GM21515 (cell line): Measurements from ENCODE around the gene PDE2A.

Source experiments
- ATAC-seq: cut with Tn5 transposase; IDR thresholded peaks from one replicate; pipeline ENCODE4 v1.9.1; 2021; ENCODE audit not compliant: unreplicated experiment

The PDE2A gene

GRCh38 chr11:72616655-72617054, 57.6 kb downstream of the PDE2A start:
- ATAC-seq = no peak

- ATAC-seq = no peak
Measured at GRCh38 chr11:72615329-72615728, 58.9 kb downstream of the PDE2A start.

- no peak for ATAC-seq
Measured at GRCh38 chr11:72614381-72614780, 59.8 kb downstream of the PDE2A start.

GRCh38 chr11:72613977-72614376, 60.2 kb downstream of the PDE2A start:
- ATAC-seq = peak; percentile 71

- ATAC-seq = no peak
Measured at GRCh38 chr11:72613450-72613849, 60.8 kb downstream of the PDE2A start.

DNA sequence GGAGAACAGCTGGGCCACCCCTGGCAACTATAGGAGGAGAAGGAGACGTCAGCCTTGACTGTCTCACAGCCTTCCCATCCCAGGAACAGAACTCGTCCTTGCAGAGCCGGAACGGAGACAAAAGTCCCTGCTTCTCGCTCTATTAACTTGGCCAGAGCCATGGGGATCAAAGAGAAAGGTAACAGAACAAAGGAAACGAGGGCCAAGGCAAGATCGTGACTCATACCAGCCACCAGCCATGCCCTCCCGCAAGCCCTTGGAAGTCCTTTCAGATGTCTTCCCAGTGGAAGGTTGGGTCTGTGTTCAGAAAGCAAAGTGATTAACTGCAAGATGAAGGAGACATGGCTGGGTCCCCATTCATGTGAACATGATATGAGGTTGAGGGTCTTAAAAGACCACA, 64.7 kb downstream of the PDE2A start:
- no peak for ATAC-seq

- ATAC-seq = no peak
Measured at GRCh38 chr11:72609045-72609444, 65.2 kb downstream of the PDE2A start.

- ATAC-seq = no peak
Measured at GRCh38 chr11:72607496-72607895, 66.7 kb downstream of the PDE2A start.

GRCh38 chr11:72606748-72607468, 67.3 kb downstream of the PDE2A start:
- ATAC-seq = no peak

DNA sequence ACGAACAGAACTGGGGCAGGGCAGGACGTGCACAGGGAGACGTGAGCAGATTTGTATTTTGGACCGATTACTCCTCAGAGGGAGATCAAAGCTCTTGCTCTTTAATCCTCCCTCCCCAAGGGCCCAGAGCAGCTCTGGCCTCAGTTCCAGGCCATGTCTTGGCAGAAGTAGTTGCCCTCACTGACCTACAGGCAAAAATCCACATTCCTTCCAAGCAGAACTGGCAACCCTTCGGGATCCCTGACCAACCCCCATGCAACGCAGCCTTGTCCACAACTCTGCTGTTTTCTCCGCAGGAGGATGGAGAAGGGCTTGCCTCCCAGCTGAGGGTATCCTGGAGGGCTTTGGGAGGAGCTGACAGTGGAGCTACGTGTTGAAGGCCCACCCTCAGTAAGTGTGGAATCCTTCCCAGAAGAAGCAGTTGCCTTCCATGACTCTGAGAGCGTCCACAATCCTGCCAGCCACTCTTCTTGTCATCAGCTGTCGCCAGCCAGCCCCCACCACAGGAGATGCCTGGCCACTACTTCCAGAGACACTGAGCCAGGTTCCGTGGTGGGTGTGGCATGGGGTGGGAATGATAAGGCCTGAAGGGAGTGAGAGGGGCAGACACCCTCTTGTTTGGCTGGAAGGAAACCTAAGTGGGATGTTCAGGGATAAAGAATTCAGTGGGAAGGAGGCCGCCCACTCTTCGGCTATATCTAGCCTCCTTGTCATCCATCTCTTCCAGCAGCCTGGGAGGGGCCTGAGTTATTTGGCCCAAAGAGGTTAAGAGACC, 68.1 kb downstream of the PDE2A start:
- ATAC-seq = no peak

GRCh38 chr11:72604256-72604655, 70.0 kb downstream of the PDE2A start:
- no peak for ATAC-seq

DNA sequence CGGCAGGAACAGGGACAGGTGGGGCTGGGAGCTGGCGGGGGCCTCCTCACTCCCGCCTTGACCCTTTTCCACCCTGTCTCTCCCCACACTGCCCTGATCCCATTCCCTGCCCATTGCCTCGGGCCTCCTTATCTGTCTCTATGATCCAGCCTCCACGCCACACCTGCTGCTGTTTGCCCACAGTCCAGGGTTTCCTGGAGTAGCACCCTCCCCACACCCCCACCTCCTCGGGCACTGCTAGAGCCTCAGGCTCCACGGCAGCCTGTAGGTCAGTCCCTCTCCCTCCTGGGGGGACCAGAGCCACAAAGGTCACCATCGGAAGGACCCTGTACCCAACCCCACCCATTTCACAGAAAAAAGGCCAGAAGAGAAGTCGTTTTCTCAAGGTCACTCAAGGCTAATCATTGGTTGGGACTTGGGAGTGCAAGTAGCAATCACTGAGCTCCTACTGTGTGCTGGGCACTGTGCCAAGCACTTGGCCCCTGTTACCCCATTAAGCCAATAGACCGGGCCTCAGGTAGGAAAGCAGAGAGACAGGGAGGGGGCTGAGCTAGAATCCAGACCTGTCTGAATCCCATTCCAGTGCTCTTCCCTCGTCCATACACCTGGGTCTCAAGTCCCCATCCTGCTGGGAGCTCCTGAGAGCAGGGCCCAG, 71.8 kb downstream of the PDE2A start:
- no peak for ATAC-seq

GRCh38 chr11:72600557-72600956, 73.7 kb downstream of the PDE2A start:
- ATAC-seq = no peak

DNA sequence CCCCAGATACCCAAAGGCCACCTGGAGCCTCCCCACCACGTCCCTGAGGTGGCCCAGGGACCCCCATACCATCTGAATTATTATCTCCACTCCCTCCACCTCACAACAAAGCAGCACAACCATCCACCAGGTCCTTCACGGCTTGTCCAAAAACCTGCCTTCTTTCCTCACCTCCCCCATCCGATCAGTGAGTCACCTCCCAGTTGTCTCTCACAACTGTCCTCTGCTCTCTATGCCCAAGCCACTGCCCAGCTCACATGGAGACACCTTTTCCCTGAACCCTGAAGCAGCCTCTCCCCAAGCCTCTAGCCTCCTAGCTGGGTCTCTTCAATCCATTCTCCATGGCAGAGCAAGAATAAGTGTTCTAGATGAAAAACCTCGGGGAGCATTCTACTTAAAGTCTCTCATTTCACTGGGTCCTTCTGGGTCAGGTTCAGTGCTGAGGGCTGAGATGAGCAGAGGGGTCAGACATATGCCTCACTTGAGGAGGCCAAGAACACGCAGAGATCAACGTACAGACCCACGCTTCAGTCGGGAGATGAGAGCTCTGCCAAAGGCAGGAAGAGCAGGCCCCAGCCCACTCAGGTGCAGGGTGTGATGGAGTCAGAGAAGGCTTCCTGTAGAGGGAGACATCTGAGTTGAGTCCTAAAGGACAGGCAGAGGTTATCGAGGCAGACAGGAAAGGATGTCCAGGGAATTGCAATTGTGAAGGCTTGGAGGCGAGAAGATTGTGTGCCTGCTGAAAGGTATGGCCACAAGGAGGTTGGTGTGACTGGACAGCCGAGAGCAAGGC, 74.7 kb downstream of the PDE2A start:
- ATAC-seq = no peak

DNA sequence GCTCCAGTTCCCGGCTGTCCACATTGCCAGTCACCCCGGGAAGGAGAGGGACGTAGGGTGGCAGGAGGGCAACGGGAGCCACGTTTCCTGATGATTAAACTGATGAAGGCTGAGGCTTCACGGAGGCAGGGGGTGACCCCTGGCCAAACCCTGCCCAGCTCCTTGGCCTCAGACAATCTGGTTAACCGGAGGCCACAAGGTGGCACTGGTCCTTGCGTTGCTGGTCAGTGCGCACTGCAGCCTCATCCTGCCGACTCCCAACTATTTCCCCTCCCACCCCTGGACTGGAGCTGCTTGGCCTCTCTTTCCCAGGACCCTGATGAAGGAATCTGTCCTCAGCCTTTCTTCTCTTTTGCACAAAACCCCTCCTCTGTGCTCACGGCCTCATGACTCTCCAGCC, 75.3 kb downstream of the PDE2A start:
- ATAC-seq = no peak

GRCh38 chr11:72598466-72598865, 75.8 kb downstream of the PDE2A start:
- ATAC-seq = no peak

DNA sequence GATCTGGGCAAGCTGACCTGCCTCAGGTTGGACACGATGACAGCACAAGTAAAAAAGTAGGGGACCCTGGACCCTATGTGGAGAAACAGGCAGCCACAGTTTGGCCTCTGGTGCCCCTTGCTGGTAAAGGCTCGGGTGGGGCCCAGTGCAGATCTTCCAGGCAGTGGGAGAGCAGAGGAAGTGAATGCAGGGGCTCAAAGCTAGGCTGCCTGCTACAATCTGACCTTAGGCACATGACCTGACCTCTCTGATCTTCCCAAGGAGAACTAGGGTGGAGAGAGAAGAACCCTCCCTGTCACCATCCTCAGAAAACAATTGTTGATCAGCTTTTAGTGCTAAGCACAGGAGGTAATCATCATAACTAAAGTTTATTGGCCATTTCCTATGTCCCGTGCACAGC, 76.5 kb downstream of the PDE2A start:
- ATAC-seq = no peak

DNA sequence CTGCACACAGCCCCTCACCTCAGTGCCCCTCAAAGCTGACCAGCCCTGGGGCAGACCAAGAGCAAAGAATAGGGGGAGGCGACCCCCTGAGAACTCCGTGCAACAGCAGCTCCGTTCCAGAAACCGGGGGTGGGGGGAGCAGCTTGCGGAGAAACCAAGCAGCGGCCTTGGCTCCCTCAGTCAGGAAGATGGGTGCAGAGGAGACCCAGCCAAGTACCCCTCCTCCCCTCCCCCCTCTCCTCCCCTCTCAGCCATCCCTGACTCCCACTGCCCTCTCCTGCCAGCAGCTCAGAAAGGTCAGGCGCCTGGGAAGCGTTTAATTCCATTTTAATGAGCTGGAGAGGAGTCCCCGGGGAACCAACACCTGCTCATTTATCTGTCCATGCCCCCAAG, 78.9 kb downstream of the PDE2A start:
- no peak for ATAC-seq

GRCh38 chr11:72594493-72595291, 79.5 kb downstream of the PDE2A start:
- no peak for ATAC-seq

DNA sequence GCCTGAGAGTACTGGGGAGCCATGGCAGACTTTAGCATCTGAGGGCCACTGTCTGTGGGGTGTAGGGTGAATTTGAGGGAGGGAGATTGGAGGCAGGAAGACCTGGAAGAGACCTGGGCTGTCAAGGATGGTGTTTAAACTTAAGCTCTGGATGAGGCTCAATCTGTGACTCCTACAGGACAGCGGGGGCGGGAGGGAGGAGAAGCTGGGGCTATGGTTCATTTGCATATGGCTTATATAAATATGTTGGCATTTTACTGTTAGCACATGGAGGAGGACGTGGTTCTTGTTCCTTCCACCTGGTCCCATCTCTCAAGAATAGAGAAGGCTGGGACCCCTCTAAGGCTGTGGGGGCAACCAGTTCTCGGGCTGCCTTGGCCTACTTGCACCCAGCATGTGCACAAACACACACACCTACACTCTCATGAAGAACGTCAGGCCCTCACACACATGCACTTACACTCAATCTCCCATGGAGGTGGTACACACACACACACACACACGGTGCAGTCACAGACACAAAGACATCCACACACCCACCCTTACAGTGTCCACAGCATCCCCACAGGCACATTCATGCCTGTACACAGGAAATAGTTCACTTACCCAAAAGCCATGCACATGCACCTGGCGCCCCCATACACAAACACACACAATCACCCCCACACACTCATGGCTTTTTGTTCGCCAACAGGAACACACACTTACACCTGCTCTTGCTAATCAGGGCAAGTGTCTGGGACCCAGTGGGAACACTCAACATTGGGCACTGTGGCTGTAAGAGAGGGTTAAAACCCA, 81.3 kb downstream of the PDE2A start:
- no peak for ATAC-seq
